Measurements from ENCODE around the gene INPP5A.
A peak's percentile ranks its signal among the peaks of the same experiment; 100 is the strongest.
"Not testable (repeated sequence)": the region's sequence is repeated elsewhere in the genome, so short reads cannot be mapped to it uniquely, and the experiment has no call there.

INPP5A gene

GRCh38 chr10:132665946-132666704 lies 128.5 kb downstream of the INPP5A start:
- H3K27ac ChIP-seq, result peak overlapping the region; percentile 91
- DNase-seq (ENCODE audit: low read depth, low spot score), result peak; percentile 72

GRCh38 chr10:132666705-132667341 lies 129.2 kb downstream of the INPP5A start:
- DNase-seq (ENCODE audit: low read depth, low spot score), result no peak
- H3K27ac ChIP-seq, result peak overlapping the region; percentile 91

DNA sequence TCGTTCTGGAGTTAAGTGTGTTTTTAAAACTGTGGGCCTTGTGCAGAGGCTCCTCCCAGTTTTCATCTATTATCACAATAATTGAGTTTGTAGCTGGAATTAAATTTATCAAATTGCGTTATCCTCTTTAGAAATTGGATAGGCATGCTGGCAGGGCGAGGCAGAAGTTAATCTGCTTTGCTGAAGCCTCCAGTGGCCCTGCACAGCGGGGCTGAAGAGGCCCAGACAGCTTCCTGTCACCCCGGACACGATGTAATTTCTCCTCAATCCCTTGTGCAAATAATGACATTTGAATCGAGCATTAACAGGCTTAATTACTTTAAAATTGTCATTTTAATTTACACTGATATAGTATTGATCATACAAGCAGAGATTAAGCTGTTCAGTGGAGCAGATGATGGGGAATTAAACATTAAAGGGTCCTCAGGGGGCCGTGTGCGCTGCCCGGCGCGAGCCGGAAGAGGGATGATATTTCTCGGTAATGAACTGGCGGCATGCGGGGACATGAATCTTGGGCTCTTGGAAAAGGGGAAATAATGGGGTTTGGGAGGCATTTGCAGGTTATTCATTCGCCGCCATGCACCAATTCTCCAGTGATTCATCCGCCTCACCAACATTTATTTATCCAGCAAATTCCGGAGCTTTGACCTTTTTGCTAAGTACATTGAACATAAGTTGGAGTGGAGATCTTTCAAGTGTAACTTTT lies 129.9 kb downstream of the INPP5A start:
- no peak for DNase-seq (ENCODE audit: low read depth, low spot score)
- peak overlapping the region; percentile 91 for H3K27ac ChIP-seq

GRCh38 chr10:132668048-132668394 lies 130.4 kb downstream of the INPP5A start:
- no peak overlapping the region for H3K27ac ChIP-seq
- DNase-seq (ENCODE audit: low read depth, low spot score), result no peak

GRCh38 chr10:132669208-132669861 lies 131.7 kb downstream of the INPP5A start:
- DNase-seq (ENCODE audit: low read depth, low spot score), result no peak
- no peak overlapping the region for H3K27ac ChIP-seq

DNA sequence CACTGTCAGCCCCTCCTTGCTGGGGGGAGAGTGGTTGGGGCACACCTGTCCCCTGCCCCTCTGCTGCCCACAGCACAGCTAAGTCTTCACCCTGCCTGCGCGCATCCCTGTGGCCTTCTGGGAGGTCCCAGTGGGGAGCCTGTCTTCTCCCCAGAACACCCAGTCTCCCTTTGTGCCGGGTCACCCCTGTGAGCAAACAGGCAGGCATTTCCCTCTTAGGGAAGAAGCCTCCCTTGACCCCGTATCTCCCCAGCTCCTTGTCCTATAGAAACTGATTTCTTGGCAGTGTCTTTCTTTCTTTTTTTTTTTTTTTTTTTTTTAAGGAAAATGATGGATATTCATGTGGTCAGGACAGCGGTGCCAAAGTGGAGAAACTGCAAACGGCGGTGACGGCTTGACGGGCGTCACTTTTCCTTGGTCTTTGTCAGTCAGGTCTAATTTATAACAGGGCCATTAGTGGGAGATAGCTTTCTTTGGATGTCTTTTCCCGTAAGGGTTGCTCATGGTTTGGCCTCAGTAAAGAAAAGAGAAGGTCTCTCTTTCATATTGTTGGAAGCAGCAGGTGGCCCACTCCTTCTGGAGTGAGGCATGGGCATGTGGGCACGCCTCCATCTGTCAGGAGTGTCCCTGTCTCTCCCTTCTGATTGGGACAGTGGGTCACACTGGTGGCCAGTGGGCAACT lies 133.1 kb downstream of the INPP5A start:
- DNase-seq (ENCODE audit: low read depth, low spot score), result no peak
- no peak overlapping the region for H3K27ac ChIP-seq

DNA sequence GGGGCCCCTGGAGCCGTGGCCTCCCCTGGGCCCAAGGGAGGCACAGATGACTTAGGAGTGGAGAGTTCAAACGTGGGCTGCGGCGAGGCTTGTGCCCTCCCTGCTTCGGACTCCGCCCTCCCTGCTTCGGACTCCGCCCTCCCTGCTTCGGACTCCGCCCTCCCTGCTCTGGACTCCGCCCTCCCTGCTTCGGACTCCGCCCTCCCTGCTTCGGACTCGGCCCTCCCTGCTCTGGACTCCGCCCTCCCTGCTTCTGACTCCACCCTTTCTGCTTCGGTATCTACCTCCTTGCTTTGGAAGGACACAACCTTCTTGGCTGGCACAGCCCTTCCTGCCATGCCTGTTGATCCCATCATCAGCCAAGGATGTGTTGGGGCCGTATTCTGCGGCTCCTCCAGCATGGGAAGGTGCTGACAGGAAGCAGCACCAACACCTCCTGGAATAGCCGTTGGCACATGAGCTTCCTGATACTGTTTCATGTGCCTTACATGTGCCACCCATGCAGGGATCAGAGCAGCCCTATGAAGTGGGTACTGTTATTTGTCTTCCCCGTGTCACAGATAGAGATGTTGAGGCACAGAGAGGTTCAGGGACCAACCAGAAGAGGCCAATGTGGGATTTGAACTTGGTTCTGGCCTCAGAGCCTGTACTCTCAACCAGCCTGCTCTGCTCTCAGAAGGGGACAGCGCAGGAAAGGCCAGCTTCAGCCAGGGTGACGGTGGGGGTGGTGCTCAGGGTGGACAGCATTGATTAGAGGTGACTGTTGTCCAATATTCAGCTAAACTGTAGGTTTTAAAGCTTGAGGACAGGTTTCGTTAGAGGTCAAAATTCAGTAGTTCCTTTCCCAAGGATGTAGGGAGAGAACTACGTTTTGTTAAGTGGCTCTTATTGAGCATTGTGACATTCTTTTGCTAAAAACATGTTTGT lies 133.9 kb downstream of the INPP5A start:
- no peak overlapping the region for H3K27ac ChIP-seq
- DNase-seq (ENCODE audit: low read depth, low spot score), result no peak

DNA sequence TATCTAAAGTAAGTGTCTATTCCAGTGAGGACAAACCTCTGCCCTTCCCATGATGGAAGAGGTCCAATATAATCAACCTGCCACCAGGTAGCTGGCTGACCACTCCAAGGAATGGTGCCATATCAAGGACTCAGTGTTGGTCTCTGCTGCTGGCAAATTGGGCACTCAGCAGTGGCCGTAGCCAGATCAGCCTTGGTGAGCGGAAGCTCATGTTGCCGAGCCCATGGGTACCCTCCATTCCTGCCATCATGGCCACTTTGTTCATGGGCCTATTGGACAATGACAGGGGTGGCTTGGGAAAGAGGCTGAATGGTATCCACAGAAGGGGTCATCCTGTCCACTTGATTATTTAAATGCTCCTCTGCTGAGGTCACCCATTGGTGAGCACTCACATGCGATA lies 136.2 kb downstream of the INPP5A start:
- H3K27ac ChIP-seq, result not testable (repeated sequence)

GRCh38 chr10:132674311-132674710 lies 136.7 kb downstream of the INPP5A start:
- DNase-seq (ENCODE audit: low read depth, low spot score), result no peak
- no peak overlapping the region for H3K27ac ChIP-seq

More for the DNA sequence above, 136.2 kb downstream of the INPP5A start:
- DNase-seq (ENCODE audit: low read depth, low spot score), result not testable (repeated sequence)

DNA sequence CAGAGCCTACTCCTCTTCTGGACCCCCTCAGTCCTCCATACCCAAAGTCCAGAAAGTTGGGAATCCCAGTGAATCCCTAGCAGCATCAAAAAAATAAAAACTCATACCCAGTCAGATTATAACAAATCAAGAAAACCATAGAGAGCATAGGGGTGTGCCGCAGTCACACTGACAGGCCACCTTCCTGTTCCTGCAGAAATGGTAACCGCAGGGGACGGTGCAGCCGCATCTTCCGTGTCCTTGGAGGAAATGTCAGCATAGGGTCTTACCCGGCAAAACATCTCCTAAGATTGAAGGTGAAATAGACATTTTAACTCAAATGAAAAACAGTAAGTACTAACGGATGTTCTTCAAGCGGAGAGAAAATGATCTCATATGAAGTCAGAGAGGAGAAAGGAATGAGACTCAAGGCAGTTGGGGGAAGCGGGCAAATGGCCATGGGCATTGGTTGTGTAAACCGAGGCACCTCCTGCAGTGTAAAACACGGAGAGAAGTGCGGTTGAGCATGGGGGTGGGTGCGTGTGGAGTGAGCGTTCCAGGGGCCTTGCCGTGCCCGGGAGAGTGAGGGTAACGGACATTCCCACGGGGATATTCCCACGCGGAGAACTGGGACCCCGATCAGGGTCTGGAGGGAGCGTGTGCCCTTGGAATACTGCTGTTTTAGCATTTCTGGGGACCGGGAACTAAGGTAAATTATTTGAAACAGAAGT lies 137.6 kb downstream of the INPP5A start:
- no peak overlapping the region for H3K27ac ChIP-seq
- no peak for DNase-seq (ENCODE audit: low read depth, low spot score)

- H3K27ac ChIP-seq, result no peak overlapping the region
- DNase-seq (ENCODE audit: low read depth, low spot score), result no peak
Measured at GRCh38 chr10:132676193-132676891, 138.8 kb downstream of the INPP5A start.

DNA sequence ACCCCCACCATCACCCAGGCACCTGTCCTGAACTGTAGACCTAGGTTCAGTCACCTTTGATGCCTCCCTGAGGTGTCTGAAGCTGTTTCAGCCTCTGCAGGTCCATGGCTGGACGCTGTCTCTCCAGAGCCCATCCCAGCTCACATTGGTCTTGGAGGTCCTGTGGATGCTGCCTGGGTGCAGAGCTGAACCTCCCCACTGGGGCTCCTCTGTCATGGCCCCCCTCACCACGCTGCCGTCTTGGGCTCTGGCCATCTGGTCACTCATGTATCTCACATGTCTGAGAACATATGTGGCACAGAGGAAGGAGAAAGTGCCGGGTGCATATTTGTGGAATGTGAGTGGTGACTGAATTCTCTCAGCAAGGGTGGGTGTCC lies 139.5 kb downstream of the INPP5A start:
- H3K27ac ChIP-seq, result no peak overlapping the region
- no peak for DNase-seq (ENCODE audit: low read depth, low spot score)

DNA sequence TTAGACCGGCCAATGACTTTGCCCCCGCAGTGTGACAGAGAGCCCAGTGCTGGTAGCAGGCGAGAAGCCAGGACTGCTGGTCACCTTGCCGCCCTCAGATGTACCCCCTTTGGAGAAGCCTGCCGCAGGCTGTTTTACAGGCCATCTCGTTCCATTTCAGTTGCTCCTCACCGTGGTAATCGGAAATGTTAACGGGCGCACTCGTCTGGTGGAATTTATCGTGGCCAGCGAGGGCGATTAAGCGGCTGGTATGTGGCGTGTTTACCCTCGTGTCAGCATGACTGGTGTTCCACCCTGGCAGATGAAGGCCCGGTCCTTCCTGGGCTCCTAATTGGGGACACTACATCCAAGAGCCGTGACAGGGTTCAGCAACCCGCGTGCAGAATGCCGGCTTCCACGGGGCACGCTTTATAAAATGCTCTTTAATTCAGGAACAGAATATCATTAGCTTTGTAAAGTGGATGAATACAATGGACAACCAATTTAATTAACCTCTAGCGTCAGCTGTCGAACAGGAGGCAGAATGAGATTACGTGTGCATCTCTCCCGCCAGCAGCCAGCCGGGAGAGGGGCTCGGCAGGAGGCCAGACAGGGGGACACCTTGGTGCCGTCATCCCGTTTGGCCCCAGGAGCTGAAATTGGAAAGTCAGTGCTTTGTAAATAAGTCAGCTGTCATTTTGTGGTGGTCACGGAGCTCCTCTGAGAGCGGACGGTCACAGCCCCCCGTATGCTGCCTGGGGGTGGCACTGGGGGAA lies 140.1 kb downstream of the INPP5A start:
- no peak for DNase-seq (ENCODE audit: low read depth, low spot score)
- no peak overlapping the region for H3K27ac ChIP-seq

- no peak for DNase-seq (ENCODE audit: low read depth, low spot score)
Measured at GRCh38 chr10:132678436-132679216, 141.0 kb downstream of the INPP5A start.

DNA sequence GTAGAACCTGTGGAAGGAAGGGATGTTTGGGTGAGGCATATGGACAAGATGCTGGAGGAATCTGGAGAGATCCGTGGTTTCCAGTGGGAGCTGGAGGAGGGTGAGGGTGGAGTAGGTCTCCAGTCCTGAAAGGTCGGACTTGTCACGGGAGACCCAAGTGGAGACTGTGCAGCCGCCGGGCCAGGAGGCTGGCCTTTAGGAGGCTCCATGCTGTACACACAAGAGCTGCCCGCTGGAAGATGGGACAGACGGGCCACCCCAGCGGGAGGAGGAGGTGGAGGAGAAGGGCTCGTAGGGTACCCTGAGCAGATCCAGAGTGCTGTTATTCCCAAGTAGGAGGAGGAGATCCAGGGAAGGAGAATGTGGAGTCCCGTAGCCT lies 141.6 kb downstream of the INPP5A start:
- H3K27ac ChIP-seq, result no peak overlapping the region
- DNase-seq (ENCODE audit: low read depth, low spot score), result no peak

More at GRCh38 chr10:132678436-132679216, 141.0 kb downstream of the INPP5A start:
- H3K27ac ChIP-seq, result no peak overlapping the region

- DNase-seq (ENCODE audit: low read depth, low spot score), result no peak
- H3K27ac ChIP-seq, result no peak overlapping the region
Measured at GRCh38 chr10:132679640-132680039, 142.1 kb downstream of the INPP5A start.

- H3K27ac ChIP-seq; DNase-seq (ENCODE audit: low read depth, low spot score): not testable (repeated sequence)
Measured at GRCh38 chr10:132680741-132681140, 143.2 kb downstream of the INPP5A start.
